SU-DHL-6 (cell line): Measurements from ENCODE around the gene TSPAN18.

Experiments used
- H2AFZ ChIP-seq: fragments of 200-600 bp; sonication (generic); 2 replicates; pipeline ENCODE4 v1.6.1; 2014; ENCODE audit warnings: low read depth, mild to moderate bottlenecking, moderate library complexity, mixed read lengths, antibody characterized with exemption, low read length; ENCODE audit not compliant: severe bottlenecking
- H3F3A ChIP-seq: fragments of 200-600 bp; shearing (Covaris generic); 2 replicates; pipeline ENCODE4 v1.6.0; 2016; ENCODE audit warnings: antibody characterized with exemption, mild to moderate bottlenecking; ENCODE audit not compliant: insufficient read depth
- H3K27ac ChIP-seq: fragments of 200-600 bp; sonication (generic); 2 replicates; pipeline ENCODE4 v1.5.1; 2016; ENCODE audit warnings: low read depth, mild to moderate bottlenecking, low read length, moderate library complexity, mixed read lengths
- H3K27me3 ChIP-seq: fragments of 200-600 bp; sonication (generic), shearing (Covaris generic); 2 replicates; pipeline ENCODE4 v1.6.0; 2014; ENCODE audit warnings: mild to moderate bottlenecking, low read length
- H3K36me3 ChIP-seq: fragments of 200-600 bp; sonication (generic); 2 replicates; pipeline ENCODE4 v1.6.1; 2014; ENCODE audit warnings: mild to moderate bottlenecking, low read length, mixed read lengths
- H3K4me2 ChIP-seq: fragments of 300-600, 200-600 bp; shearing (Covaris generic), sonication (generic); 2 replicates; pipeline ENCODE4 v1.6.0; 2014; ENCODE audit warnings: low read length, low read depth, mild to moderate bottlenecking; ENCODE audit not compliant: poor library complexity, severe bottlenecking
- H3K4me3 ChIP-seq: fragments of 200-600 bp; sonication (generic); 2 replicates; pipeline ENCODE4 v1.5.1; 2014; ENCODE audit warnings: antibody characterized with exemption, low read length, mild to moderate bottlenecking, mixed read lengths; ENCODE audit not compliant: insufficient read depth, poor library complexity, severe bottlenecking
- H3K79me2 ChIP-seq: fragments of 200-600 bp; sonication (generic); 2 replicates; pipeline ENCODE4 v1.6.1; 2014; ENCODE audit warnings: mild to moderate bottlenecking, low read length, moderate library complexity; ENCODE audit not compliant: insufficient read depth
- H3K9ac ChIP-seq: fragments of 200-600 bp; sonication (generic); 2 replicates; pipeline ENCODE4 v1.7.0; 2014; ENCODE audit warnings: mild to moderate bottlenecking, low read length
- H3K9me2 ChIP-seq: fragments of 200-600 bp; sonication (generic); replicated peaks from 2 replicates; pipeline ENCODE4 v1.6.1; 2014; ENCODE audit warnings: low read length; ENCODE audit not compliant: insufficient read depth
- H3K9me3 ChIP-seq: fragments of 200-600 bp; sonication (generic); 2 replicates; pipeline ENCODE4 v1.6.1; 2014; ENCODE audit warnings: low read length, mixed read lengths; ENCODE audit not compliant: insufficient read depth
- H4K20me1 ChIP-seq: fragments of 200-600 bp; sonication (generic); 2 replicates; pipeline ENCODE4 v1.6.1; 2014; ENCODE audit warnings: low read depth, mild to moderate bottlenecking, antibody characterized with exemption, low read length, moderate library complexity, mixed read lengths
- CTCF ChIP-seq: fragments of 200-600 bp; sonication (generic); IDR thresholded peaks from one replicate; pipeline ENCODE4 v1.5.1; 2017; ENCODE audit warnings: antibody characterized with exemption, mild to moderate bottlenecking, low read length, moderate library complexity; ENCODE audit not compliant: insufficient read depth, poor library complexity, severe bottlenecking
- EZH2phosphoT487 ChIP-seq: fragments of 200-600 bp; sonication (generic), shearing (Covaris generic); conservative IDR thresholded peaks from 2 replicates; pipeline ENCODE4 v1.6.1; 2018; ENCODE audit warnings: mild to moderate bottlenecking, antibody characterized with exemption, low read length, moderate library complexity, mixed read lengths

TSPAN18 gene

GRCh38 chr11:44813401-44813800, 86.6 kb downstream of the TSPAN18 start:
- no peak overlapping the region for H3K27ac ChIP-seq
- no peak overlapping the region for H2AFZ ChIP-seq
- H3K27me3 ChIP-seq = no peaks in the 10 kb centered on the region
- no peaks in the 10 kb centered on the region for H3K79me2 ChIP-seq
- H3K4me2 ChIP-seq = no peak overlapping the region
- no peaks in the 10 kb centered on the region for H3K36me3 ChIP-seq
- H4K20me1 ChIP-seq = no peaks in the 10 kb centered on the region
- H3K4me3 ChIP-seq = no peak overlapping the region
- no peak overlapping the region for H3K9ac ChIP-seq
- H3K9me2 ChIP-seq = no peaks in the 10 kb centered on the region
- H3F3A ChIP-seq = no peaks in the 10 kb centered on the region
- H3K9me3 ChIP-seq = no peaks in the 10 kb centered on the region
- TF ChIP-seq EZH2phosphoT487 (no peak), CTCF (no peak)

GRCh38 chr11:44814881-44815592, 88.3 kb downstream of the TSPAN18 start:
- H3K4me2 ChIP-seq = no peak overlapping the region
- no peak overlapping the region for H2AFZ ChIP-seq
- H4K20me1 ChIP-seq = no peaks in the 10 kb centered on the region
- H3K9me3 ChIP-seq = no peaks in the 10 kb centered on the region
- H3K36me3 ChIP-seq = no peaks in the 10 kb centered on the region
- H3K27me3 ChIP-seq = no peaks in the 10 kb centered on the region
- no peaks in the 10 kb centered on the region for H3K79me2 ChIP-seq
- H3F3A ChIP-seq = no peaks in the 10 kb centered on the region
- no peak overlapping the region for H3K4me3 ChIP-seq
- no peak overlapping the region for H3K27ac ChIP-seq
- no peak for TF ChIP-seq CTCF
- TF ChIP-seq EZH2phosphoT487 = no peak
- H3K9ac ChIP-seq = no peak overlapping the region
- H3K9me2 ChIP-seq = no peaks in the 10 kb centered on the region

GRCh38 chr11:44815917-44816456, 89.2 kb downstream of the TSPAN18 start:
- Histone ChIP-seq H3K36me3 (no peaks in the 10 kb centered on the region), H2AFZ (no peak overlapping the region), H3K79me2 (no peaks in the 10 kb centered on the region), H3K4me3 (no peak overlapping the region), H3K9me2 (no peaks in the 10 kb centered on the region), H3K4me2 (no peak overlapping the region), H3F3A (no peaks in the 10 kb centered on the region), H3K9ac (no peak overlapping the region), H3K27ac (no peak overlapping the region), H3K27me3 (no peaks in the 10 kb centered on the region), H4K20me1 (no peaks in the 10 kb centered on the region), H3K9me3 (no peaks in the 10 kb centered on the region)
- TF ChIP-seq CTCF (no peak), EZH2phosphoT487 (no peak)
